IPS-18a (cell line): ENCODE measurements around the gene HTD2.

ENCODE experiments used
- H3K27ac ChIP-seq: one replicate; pipeline ENCODE4 v1.5.1; 2013; ENCODE audit warnings: low read length
- H3K27me3 ChIP-seq: one replicate; pipeline ENCODE4 v1.6.1; 2013; ENCODE audit warnings: mild to moderate bottlenecking, low read length; ENCODE audit not compliant: control insufficient read depth, insufficient read depth
- H3K36me3 ChIP-seq: one replicate; pipeline ENCODE4 v1.6.1; 2013; ENCODE audit warnings: low read depth, low read length; ENCODE audit not compliant: control insufficient read depth
- H3K4me1 ChIP-seq: one replicate; pipeline ENCODE4 v1.6.1; 2013; ENCODE audit warnings: low read depth, low read length; ENCODE audit not compliant: control insufficient read depth
- H3K4me3 ChIP-seq: one replicate; pipeline ENCODE4 v1.5.1; 2013; ENCODE audit warnings: low read length
- H3K9ac ChIP-seq: one replicate; pipeline ENCODE4 v1.6.1; 2013; ENCODE audit warnings: mild to moderate bottlenecking, low read length, moderate library complexity
- H3K9me3 ChIP-seq: one replicate; pipeline ENCODE4 v1.6.1; 2013; ENCODE audit warnings: low read depth, low read length; ENCODE audit not compliant: control insufficient read depth

Gene HTD2

DNA sequence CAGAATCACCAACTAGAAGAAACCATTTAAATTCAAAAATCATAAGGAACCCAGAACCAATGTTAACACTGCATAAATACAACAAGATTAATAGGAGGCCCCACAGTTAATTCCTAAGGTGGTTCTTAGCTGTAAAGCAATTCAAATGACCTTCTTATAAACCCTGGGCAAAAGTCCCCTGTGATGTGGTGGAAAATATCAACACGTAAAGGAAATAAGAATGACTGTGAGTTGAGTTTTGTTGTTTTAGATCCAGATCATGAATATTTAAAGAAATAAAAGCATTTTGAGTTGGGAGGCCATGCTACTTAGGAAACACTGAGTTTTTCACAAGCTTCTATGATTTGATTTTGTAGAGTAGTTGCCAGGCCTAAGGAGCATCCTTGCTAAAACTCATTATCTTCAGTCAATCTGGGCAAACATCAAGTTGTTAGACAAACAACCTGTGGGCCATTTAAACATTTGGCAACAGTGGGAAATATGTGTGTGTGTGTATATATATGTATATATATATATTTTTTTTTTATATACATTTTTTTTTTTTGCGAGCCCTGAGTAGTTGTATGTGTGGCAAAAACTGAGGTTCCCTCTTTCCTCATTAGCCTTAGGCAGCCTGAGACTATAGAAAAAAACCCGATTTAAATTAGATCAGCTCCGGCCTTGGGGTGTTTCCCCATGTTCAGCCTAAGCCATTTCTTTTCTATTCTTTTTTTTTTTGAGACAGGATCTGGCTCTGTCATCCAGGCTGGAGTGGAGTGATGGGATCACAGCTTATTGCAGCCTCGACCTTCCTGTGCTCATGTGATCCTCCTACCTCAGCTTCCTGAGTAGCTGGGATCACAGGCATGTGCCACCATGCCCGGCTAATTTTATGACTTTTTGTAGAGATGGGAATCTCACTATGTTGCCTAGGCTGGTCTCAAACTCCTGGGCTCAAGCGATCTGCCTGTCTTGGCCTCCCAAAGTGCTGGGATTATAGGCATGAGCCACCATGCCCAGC, 18.4 kb downstream of the HTD2 start:
- no peaks in the 10 kb centered on the region for H3K36me3 ChIP-seq
- H3K4me1 ChIP-seq = peaks cover 19% of the 10 kb centered on the region
- no peak overlapping the region for H3K4me3 ChIP-seq
- no peak overlapping the region for H3K9ac ChIP-seq
- H3K27ac ChIP-seq = no peak overlapping the region
- H3K9me3 ChIP-seq = no peaks in the 10 kb centered on the region
- no peaks in the 10 kb centered on the region for H3K27me3 ChIP-seq

DNA sequence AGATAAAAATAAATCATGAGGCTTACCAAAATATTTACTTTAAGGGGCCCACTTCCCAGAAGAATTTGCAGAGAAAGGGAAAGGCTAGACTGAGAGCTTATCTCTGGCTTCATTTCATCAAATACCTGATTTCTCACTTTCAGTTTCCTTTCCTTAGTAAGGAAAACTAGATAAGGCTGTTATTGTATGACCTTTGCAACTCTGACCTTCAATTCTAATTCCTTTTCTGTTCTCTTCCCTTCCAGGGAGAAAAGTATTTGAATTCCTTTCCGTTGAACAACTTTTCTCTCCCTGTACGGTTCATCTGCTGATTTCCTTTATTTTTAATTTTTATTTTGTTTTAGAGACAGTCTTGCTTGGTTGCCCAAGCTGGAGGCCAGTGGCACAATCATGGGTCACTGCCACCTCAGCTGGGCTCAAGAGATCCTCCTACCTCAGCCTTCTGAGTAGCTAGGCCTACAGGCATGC, 19.2 kb downstream of the HTD2 start:
- no peak overlapping the region for H3K4me3 ChIP-seq
- H3K27me3 ChIP-seq = no peaks in the 10 kb centered on the region
- no peaks in the 10 kb centered on the region for H3K9me3 ChIP-seq
- H3K27ac ChIP-seq = no peak overlapping the region
- H3K36me3 ChIP-seq = no peaks in the 10 kb centered on the region
- peaks cover 19% of the 10 kb centered on the region for H3K4me1 ChIP-seq
- H3K9ac ChIP-seq = no peak overlapping the region

GRCh38 chr3:58326267-58326900, 20.1 kb downstream of the HTD2 start:
- no peak overlapping the region for H3K27ac ChIP-seq
- H3K4me1 ChIP-seq = peaks cover 15% of the 10 kb centered on the region
- H3K9me3 ChIP-seq = no peaks in the 10 kb centered on the region
- H3K4me3 ChIP-seq = no peak overlapping the region
- peaks cover 1% of the 10 kb centered on the region for H3K27me3 ChIP-seq
- no peak overlapping the region for H3K9ac ChIP-seq
- no peaks in the 10 kb centered on the region for H3K36me3 ChIP-seq

- no peaks in the 10 kb centered on the region for H3K36me3 ChIP-seq
- H3K27me3 ChIP-seq = peaks cover 23% of the 10 kb centered on the region
- no peak overlapping the region for H3K9ac ChIP-seq
- peaks cover under 1% of the 10 kb centered on the region for H3K4me1 ChIP-seq
- no peak overlapping the region for H3K4me3 ChIP-seq
- no peak overlapping the region for H3K27ac ChIP-seq
- H3K9me3 ChIP-seq = no peaks in the 10 kb centered on the region
These were observed 23.0 kb downstream of the HTD2 start for GRCh38 chr3:58329150-58329921.

DNA sequence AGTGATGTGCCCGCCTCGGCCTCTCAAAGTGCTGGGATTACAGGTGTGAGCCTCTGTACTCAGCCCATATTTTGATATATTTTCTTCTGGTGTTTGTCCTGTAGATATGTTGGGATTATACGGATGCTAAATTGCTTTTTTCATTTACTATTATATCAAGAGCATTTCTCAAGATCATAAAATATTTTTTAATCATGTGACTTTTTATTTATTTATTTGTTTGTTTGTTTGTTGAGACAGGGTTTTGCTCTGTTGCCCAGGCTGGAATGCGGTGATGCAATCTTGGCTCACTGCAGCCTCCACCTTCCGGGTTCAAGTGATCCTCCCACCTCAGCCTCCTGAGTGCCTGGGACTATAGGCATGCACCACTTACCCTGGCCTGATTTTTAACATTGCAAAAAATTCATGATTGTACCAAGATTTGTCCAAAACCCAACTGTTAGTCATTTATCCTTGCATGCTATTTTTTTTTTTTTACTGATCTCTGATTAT, 23.6 kb downstream of the HTD2 start:
- peaks cover 28% of the 10 kb centered on the region for H3K27me3 ChIP-seq
- H3K9me3 ChIP-seq = no peaks in the 10 kb centered on the region
- no peaks in the 10 kb centered on the region for H3K4me1 ChIP-seq
- H3K27ac ChIP-seq = no peak overlapping the region
- H3K9ac ChIP-seq = no peak overlapping the region
- no peak overlapping the region for H3K4me3 ChIP-seq
- H3K36me3 ChIP-seq = no peaks in the 10 kb centered on the region

GRCh38 chr3:58331593-58332152, 25.4 kb downstream of the HTD2 start:
- Histone ChIP-seq H3K4me1 (no peaks in the 10 kb centered on the region), H3K9me3 (no peaks in the 10 kb centered on the region), H3K36me3 (no peaks in the 10 kb centered on the region), H3K4me3 (no peak overlapping the region), H3K27me3 (peaks cover 28% of the 10 kb centered on the region), H3K9ac (no peak overlapping the region), H3K27ac (no peak overlapping the region)

DNA sequence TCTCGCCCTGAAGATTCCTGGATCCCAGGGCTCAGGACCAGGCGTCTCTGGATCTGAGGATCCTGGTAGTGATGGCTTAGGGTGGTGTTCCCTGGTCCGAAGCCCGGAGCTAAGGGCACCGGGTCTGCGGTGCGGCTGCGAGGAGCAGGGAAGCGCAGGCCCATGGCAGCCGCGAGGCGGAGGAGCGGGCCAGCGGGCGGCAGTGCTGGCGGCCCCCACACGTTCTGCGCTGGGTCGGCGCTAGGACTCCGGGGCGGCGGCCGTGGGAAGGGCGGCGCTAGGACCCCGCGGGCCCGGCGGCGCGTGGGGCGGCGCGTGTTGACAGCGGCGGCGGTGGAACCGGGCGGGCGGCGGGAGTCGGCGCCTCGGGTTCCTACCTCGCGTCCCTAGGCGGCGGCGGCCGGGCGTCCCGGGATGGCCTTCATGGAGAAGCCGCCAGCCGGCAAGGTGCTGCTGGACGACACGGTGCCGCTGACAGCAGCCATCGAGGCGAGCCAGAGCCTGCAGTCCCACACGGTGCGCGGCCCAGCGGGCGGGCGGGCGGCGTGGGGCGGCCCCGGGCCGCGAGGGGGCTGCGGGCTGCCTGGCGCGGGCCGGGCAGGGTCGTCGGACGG, 26.4 kb downstream of the HTD2 start, which contains the start of gene PXK:
TSS of gene PXK (plus strand) at position 318 of the 614 bp plus-strand sequence. CDS start at position 415, 97 bp downstream.
- Histone ChIP-seq H3K27me3 (peaks cover 28% of the 10 kb centered on the region), H3K4me3 (peak within 1 kb of the TSS; percentile 60), H3K4me1 (no peaks in the 10 kb centered on the region), H3K9me3 (no peaks in the 10 kb centered on the region), H3K9ac (no peak within 1 kb of the TSS), H3K27ac (no peak within 1 kb of the TSS), H3K36me3 (no peaks in the 10 kb centered on the region)

DNA sequence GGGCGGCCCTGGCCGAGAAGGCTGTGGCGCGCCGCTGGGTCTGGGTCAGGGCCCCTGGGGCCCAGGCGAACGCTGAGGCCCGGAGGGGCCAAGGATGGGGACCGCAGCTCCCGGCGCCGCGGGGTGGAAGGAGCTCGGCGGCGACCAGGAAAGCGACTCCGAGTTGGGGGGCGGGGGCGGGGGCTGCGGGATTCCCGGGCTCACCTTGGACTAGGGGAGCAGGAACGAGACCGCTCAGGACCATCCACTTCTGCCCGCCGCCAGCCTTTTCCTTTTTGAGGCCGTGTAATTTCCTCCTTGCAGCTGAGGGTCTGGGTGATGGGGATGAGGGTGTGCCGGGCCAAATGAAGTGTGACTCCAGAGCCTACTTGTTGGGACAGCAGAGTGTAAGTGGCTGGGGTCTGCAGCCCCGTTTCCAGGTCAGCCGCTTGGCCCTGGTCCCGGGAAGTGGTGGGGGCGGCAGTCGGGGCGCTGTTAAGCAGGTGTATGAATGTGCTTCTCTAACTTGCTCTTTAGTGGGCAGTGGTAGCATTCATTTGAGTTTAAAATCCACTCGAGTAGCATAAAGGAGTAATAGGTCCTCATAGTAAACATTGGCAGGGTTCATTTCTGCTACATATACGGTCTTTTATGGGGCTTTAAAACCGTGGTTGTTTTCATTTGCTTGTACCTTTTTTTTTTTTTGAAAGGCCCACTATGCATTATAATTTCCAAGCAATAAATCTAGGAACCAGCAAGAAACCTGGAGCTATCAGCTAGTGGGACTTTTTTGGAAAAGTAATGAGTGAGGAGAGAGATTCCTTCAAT, 27.1 kb downstream of the HTD2 start:
- Histone ChIP-seq H3K36me3 (no peaks in the 10 kb centered on the region), H3K27ac (no peak overlapping the region)

GRCh38 chr3:58334013-58334321, 27.6 kb downstream of the HTD2 start:
- Histone ChIP-seq H3K9ac (no peak overlapping the region), H3K4me1 (no peaks in the 10 kb centered on the region), H3K36me3 (no peaks in the 10 kb centered on the region), H3K9me3 (no peaks in the 10 kb centered on the region), H3K27me3 (peaks cover 28% of the 10 kb centered on the region), H3K4me3 (peak overlapping the region; percentile 60), H3K27ac (no peak overlapping the region)

More for the DNA sequence above, 27.1 kb downstream of the HTD2 start:
- Histone ChIP-seq H3K4me3 (peak overlapping the region; percentile 60), H3K9me3 (no peaks in the 10 kb centered on the region), H3K9ac (no peak overlapping the region), H3K27me3 (peaks cover 28% of the 10 kb centered on the region), H3K4me1 (no peaks in the 10 kb centered on the region)

- H3K4me3 ChIP-seq = no peak overlapping the region
These were observed 28.2 kb downstream of the HTD2 start for GRCh38 chr3:58334506-58334884.

More at GRCh38 chr3:58334506-58334884, 28.2 kb downstream of the HTD2 start:
- Histone ChIP-seq H3K9me3 (no peaks in the 10 kb centered on the region), H3K27me3 (peaks cover 28% of the 10 kb centered on the region), H3K4me1 (no peaks in the 10 kb centered on the region), H3K36me3 (no peaks in the 10 kb centered on the region), H3K9ac (no peak overlapping the region), H3K27ac (no peak overlapping the region)
